WERI-Rb-1 (cell line): ENCODE results near the gene SUPT4H1.

Experiments used
- DNase-seq: peaks from one replicate; pipeline ENCODE4 v3.0.0-alpha.2; 2020
- H3K27ac ChIP-seq: fragments of 250-450 bp; sonication (Bioruptor Pico); 2 replicates; pipeline ENCODE4 v1.5.1; 2020; ENCODE audit warnings: mild to moderate bottlenecking, moderate library complexity
- H3K27me3 ChIP-seq: fragments of 250-450 bp; sonication (Bioruptor Pico); 2 replicates; pipeline ENCODE4 v1.5.1; 2021; ENCODE audit warnings: mild to moderate bottlenecking, low read depth, moderate library complexity; ENCODE audit not compliant: insufficient read depth, severe bottlenecking
- H3K36me3 ChIP-seq: fragments of 250-450 bp; sonication (Bioruptor Pico); 2 replicates; pipeline ENCODE4 v1.5.1; 2020; ENCODE audit warnings: mild to moderate bottlenecking, moderate library complexity
- H3K4me3 ChIP-seq: 2 replicates; pipeline ENCODE4 v1.5.1; 2011; ENCODE audit warnings: low read depth, mild to moderate bottlenecking, control low read depth, low read length
- H3K9me3 ChIP-seq: fragments of 250-450 bp; sonication (Bioruptor Pico); 2 replicates; pipeline ENCODE4 v1.5.1; 2021; ENCODE audit warnings: mild to moderate bottlenecking, moderate library complexity; ENCODE audit not compliant: severe bottlenecking
- TF ChIP-seq, protein P1 (sequence below): IDR thresholded peaks from 2 replicates; pipeline ENCODE4 v1.5.1; 2011; ENCODE audit warnings: low read depth, mild to moderate bottlenecking, control low read depth, inconsistent platforms, low read length

The SUPT4H1 gene

DNA sequence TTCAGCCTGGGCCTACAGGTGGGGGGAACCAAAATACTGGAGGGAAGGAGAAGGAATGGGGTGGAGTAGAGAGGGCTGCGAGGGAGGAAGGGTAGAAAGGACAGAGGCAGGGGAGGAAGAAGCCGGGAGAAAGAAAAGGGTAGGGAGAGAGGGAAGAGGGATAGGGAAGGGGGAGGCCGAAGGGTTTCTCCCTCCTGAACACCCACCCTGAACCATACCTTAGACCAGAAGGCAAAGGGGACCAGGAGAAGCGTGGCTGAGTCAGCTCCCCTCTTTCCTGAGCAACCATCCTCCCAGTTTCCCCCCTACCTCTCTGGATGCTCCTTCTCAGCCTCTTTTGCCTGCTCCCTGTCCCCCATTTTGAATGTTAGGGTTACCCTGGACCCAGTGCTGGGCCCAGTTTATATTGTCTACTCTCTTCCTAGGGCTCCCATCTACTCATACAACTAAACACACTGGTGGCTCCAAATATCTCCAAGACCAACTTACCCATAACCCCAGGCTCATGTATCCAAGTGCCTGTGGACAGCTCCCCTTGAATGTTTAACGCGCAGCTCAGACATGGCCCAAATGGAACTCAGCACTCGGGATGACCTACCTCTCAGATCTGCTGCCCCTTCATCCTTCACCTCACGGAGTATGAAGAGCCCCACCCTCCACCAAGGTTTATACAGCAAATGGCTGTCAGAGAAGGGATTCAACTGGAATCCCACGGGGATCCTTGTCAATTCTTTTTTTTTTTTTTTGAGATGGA lies 31.3 kb downstream of the SUPT4H1 start:
- Histone ChIP-seq H3K27ac (no peak overlapping the region), H3K36me3 (peaks cover 25% of the 10 kb centered on the region), H3K4me3 (no peak overlapping the region), H3K27me3 (no peaks in the 10 kb centered on the region), H3K9me3 (no peaks in the 10 kb centered on the region)
- TF ChIP-seq, protein P1, sequence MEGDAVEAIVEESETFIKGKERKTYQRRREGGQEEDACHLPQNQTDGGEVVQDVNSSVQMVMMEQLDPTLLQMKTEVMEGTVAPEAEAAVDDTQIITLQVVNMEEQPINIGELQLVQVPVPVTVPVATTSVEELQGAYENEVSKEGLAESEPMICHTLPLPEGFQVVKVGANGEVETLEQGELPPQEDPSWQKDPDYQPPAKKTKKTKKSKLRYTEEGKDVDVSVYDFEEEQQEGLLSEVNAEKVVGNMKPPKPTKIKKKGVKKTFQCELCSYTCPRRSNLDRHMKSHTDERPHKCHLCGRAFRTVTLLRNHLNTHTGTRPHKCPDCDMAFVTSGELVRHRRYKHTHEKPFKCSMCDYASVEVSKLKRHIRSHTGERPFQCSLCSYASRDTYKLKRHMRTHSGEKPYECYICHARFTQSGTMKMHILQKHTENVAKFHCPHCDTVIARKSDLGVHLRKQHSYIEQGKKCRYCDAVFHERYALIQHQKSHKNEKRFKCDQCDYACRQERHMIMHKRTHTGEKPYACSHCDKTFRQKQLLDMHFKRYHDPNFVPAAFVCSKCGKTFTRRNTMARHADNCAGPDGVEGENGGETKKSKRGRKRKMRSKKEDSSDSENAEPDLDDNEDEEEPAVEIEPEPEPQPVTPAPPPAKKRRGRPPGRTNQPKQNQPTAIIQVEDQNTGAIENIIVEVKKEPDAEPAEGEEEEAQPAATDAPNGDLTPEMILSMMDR: no peak
- DNase-seq: no peak

DNA sequence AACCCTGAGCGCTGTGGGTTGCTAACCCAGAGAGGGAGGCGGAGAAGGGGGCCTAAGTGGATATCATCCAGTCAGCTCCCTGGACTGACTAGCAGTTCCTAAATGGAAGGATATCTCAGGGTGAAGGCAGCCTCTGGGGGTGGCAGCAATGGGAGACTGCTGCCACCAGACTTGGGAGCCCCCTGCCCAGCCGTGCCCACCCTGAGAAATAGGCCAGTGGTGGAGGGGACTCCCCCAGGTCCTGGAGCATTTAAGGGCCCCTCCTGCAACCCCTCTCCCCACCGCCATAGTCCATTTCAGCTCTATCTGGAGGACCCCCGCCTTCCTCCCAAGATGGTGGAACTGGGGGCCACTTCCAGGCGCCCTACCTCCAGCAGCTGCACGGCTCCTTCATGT lies 31.8 kb downstream of the SUPT4H1 start:
- no peak overlapping the region for H3K27ac ChIP-seq
- H3K9me3 ChIP-seq: peaks cover 5% of the 10 kb centered on the region
- TF ChIP-seq, protein P1: no peak
- peaks cover 31% of the 10 kb centered on the region for H3K36me3 ChIP-seq
- no peaks in the 10 kb centered on the region for H3K27me3 ChIP-seq
- DNase-seq: no peak
- no peak overlapping the region for H3K4me3 ChIP-seq

DNA sequence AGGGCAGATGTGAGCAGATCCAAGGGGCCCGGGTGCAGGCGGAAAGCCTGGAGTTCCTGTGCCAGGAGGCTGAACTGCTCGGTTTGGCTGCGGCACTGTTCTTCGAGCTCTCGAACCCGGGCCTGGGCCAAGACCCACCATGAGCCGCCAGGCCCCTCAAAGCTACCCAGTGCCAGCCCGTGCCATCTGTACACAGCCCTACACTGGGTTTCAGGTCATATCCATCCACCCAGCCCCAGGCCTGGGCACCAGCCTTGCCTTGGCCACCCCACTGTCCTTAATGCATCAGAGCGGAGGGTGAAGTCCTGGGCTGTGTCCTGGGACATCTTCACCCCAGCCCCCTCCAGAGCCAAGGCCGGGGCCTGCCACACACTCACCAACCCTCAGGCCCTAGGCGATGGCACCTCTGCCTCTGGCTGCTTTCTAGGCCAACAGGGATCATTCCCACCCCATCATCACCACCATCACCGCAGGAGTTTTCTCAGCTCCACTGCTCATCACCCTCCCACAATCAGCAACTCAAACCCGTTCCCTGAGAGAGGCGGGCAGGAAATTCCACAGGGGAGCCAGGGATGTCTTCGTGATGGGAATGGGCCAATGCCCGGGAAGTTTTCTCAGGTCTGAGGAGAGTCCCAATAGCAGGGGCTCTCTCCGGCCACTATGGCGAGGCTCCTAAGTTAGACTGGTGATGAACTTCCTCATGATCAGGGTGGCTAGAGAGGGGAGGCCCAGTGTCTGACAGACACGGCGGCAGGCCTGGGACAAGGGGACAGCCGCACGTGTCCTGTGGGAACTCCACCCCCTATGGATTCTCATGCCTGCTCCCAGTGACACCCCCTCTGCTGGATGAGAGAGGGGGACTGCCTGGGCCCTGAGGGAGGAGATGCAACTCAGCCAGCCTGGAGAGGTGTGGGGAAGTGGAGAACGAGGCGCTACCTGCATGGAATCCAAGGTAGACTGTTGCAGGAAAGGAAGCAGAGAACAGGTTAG lies 32.5 kb downstream of the SUPT4H1 start:
- Histone ChIP-seq H3K36me3 (peaks cover 36% of the 10 kb centered on the region), H3K4me3 (no peak overlapping the region), H3K27me3 (no peaks in the 10 kb centered on the region), H3K9me3 (peaks cover 11% of the 10 kb centered on the region), H3K27ac (no peak overlapping the region)
- TF ChIP-seq, protein P1: no peak
- no peak for DNase-seq

DNA sequence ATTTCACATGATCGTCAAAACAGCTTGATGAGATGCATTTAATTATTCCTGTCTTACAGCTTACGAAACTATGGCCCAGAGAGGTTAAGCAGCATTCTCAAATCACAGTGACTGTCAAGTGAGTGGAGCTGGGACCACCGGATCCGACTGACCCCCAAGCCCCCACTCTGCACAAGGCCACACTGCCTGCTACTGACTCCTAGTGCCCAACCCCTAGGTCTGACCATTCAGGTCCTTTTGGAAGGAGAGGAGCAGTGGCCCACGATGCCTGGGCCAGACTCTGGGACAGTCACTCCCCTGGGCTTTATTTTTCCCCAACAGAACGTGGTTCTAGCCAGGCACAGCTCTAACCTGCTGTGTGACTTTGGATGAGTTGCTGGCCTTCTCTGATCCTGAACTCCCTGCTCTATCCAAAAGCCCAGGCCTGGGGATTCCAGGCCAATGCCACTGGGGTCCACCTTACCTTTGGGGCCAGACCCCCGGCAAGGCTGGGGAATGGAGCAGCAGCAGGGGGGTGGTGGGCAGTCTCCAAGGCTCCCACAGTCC lies 33.3 kb downstream of the SUPT4H1 start:
- Histone ChIP-seq H3K9me3 (peaks cover 13% of the 10 kb centered on the region), H3K27me3 (no peaks in the 10 kb centered on the region), H3K36me3 (peaks cover 36% of the 10 kb centered on the region), H3K27ac (peak overlapping the region; percentile 11), H3K4me3 (no peak overlapping the region)
- no peak for DNase-seq
- TF ChIP-seq, protein P1: no peak

DNA sequence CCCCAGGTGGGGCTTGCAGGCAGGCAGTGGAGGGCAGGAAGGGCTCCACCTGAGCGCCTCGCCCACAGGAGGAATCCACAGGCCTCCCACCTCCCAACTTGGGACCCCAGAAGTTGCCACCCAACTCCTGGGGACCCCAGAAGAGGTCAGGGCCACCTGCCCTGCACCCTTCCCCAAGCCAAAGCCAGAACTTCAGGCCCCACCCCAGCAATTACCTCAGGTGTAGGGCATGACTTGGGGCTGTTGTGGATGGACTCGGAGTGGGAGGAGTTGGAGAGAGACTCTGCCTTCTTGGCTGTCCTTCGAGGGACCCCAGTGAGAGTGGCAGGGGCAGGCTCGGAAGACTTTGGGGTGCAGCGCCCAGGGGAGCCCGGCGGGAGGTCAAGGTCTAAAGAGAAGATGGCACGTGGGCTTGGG lies 33.9 kb downstream of the SUPT4H1 start:
- Histone ChIP-seq H3K4me3 (no peak overlapping the region), H3K27me3 (no peaks in the 10 kb centered on the region), H3K36me3 (peaks cover 36% of the 10 kb centered on the region), H3K9me3 (peaks cover 13% of the 10 kb centered on the region), H3K27ac (peak overlapping the region; percentile 11)
- DNase-seq: peak; percentile 12
- TF ChIP-seq, protein P1: no peak
